NCI-H345 (cell line): ENCODE measurements around the gene CNTN1.
"Not testable (repeated sequence)": the region's sequence is repeated elsewhere in the genome, so short reads cannot be mapped to it uniquely, and the experiment has no call there.

Source experiments
- DNase-seq: peaks from one replicate; lab custom pipeline; 2025; lab: John Stamatoyannopoulos, UW

The CNTN1 gene

GRCh38 chr12:41045509-41045908 is 353.3 kb downstream of the CNTN1 start:
- DNase-seq: no peak

DNA sequence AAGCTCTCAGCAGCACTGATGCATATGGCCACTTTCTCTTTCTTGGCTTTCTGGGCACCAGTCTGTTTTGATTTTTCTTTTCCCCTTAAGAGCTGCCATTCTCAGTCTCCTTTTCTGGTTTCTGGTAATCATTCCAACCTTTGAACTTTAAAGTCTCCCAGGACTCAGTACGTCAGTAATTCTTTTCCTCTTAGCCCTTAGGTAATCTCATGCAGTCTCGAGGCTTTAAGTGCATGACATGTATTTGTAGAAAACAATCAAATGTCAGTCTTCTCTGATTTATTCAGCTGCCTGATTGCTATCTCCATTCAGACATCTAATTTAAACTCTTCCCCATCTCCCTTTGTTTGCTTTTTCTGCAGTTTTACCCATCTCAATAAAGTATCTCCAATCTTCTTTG is 356.8 kb downstream of the CNTN1 start:
- no peak for DNase-seq

DNA sequence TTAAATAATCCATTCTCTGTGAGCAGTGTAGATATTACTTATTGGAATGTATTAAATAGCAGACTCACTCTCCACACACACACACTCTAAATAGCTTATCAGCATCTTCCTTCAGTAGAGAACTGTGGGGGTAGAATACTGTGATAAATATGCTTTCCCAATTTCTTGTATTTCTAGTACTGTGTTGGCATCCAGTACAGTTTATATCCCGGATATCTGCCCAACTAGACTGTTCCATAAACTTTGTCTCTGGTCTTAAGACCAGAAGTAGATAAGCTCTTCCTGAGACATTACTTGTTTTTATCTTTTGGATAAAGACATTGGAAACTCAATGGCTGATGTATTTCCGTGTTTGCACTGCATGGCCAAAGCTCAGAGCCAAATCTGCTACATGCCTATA is 359.7 kb downstream of the CNTN1 start:
- DNase-seq: no peak

DNA sequence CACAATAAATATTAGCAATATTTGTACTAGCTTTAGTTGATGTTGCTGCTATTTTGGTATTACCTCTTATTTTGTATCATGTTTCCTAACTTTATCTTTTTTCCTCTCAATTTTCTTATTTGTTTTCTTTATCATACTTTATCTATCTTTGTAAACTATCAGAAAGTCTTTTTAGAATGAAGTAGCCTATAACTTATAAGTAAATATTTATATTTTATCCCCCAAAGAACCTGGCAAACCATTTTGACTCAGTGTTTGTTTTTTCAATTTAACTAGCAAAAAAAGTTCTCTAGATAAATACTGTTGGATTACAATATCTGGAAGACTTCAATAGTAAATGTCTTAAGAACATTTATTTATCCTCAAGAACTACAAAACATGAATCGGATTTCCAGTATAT is 360.2 kb downstream of the CNTN1 start:
- DNase-seq: no peak

- DNase-seq: no peak
Measured at GRCh38 chr12:41053046-41053445, 360.8 kb downstream of the CNTN1 start.

DNA sequence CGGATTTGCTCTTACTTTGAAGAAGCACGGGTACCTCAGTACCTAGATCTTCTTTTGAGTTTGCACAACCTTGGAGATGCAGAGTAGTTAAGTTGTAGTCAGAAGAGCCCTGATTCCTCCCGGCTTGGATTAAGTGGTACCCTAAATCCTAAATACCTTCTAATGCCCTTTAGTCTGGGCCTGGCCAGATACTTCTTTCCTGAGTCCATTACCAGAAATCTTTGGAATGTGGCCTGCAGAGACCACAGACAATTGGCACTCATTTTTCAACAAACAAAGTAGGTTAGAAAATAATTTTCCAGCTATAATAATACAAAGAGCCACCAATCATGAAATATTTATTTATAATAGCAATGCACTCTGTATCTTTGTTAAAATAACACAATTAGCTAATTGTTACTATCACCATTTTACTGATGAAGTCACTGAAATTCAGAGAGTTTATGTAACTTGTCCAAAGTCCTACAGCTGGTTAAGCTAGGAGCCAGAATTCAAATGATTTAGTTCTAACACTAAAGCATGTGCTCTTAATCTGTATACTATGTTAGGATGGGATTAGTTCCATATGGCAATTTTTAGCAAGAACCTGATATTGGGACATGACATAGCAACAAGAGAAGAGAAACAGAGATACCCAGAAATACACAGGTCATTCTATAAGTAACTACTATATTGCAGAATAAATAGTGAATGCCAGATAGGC is 363.8 kb downstream of the CNTN1 start:
- DNase-seq: no peak

GRCh38 chr12:41058266-41058665 is 366.0 kb downstream of the CNTN1 start:
- DNase-seq: no peak

DNA sequence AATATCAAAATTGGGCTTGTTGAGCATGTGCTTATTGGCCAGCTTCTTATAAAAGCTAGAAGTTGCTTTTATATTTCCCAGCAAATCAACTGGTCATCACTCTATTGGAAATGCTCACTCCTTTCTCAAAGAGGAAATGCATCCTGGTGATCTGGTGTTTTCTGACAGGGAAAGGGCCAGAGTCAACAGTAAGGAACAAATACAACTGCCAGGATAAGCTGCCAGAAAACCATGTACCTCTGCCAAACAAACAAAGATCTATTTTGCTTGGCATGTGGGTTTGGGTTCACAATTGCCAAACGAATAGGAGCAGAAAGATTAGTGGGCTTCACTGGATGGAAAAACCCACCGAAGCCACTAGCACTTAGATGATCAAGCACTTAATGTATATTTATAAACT is 369.0 kb downstream of the CNTN1 start:
- no peak for DNase-seq

DNA sequence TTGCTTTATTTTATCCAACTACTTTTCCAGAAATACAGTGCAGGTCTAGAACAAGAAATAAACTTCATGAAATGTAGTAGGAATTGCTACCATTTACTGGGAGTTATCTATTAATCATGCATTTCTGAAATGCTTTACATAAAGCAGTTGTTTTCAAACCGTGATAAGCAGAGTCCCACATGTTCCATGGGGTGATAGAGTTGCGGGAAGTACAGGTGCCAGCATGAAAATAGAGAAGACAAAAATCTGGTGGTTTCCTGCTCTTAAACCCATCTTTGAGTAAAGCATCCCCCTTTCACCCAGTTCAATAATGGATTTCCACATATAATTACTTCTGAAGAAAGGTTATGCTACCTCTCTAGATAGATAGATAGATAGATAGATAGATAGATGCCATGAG is 372.2 kb downstream of the CNTN1 start:
- no peak for DNase-seq

- DNase-seq: no peak
Measured at GRCh38 chr12:41067941-41068645, 375.9 kb downstream of the CNTN1 start.

DNA sequence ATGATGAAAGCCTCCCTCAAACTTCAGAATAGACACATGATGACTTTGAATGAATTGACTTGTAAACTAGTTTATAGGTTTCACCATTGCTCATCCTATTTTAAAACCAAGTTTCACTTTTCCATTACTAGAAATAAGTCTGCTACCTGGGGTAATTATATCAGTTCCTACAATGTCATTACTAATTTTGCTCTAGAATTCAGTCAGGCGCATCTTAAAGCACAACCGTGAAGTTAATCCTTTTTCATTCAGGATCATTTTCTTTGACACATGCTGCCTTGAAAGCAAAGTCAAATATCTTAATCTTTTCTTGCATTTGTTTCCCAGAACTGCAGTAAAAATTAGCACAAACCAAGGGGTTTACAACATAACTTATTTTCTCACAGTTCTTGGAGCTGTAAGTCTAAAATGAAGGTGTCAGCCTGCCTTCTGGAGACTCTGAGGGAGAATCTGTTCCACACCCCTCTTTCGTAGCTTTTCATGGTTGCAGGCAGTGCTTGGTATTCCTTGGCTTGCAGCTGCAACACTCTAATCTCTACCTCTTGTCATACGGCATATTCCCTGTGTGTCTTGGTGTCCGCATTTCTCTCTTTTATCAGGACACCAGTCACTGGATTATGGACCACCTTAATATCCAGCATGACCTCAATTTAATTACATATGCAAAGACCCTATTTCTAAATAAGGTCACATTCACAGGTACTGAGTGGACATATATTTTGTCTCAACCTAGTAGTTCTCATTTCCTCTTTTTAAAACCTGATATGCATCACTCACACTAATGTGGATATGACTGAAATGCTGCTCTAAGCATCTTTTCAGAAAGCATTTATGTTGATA is 381.6 kb downstream of the CNTN1 start:
- no peak for DNase-seq

GRCh38 chr12:41074473-41074769 is 382.2 kb downstream of the CNTN1 start:
- DNase-seq: no peak

DNA sequence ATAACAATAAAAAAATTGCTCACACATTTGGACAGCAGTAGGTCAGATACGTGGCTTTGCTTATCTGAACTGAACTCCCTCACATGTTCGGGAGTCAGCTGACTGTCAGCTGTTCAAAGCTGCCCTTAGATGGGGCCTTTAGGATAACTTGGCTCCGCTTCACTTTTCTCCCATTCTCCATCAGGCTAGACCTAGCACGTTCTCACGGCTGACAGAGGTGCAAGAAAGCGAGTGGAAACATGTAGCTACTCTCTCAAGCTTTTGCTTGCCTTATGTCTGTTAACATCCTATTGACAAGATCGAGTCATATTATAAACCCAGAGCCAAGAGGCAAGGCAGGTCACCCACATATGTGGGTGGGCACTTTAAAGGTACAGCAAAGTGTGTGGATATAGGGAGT is 383.9 kb downstream of the CNTN1 start:
- no peak for DNase-seq

DNA sequence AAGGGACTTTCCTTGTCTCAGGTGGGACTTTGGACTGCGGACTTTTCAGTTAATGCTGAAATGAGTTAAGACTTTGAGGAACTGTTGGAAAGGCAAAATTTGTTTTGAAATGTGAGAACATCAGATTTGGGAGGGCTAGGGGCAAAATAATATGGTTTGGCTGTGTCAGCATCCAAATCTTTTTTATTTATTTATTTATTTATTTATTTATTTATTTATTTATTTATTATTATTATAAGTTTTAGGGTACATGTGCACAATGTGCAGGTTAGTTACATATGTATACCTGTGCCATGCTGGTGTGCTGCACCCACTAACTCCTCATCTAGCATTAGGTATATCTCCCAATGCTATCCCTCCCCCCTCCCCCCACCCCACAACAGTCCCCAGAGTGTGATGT is 389.0 kb downstream of the CNTN1 start:
- DNase-seq: not testable (repeated sequence)

DNA sequence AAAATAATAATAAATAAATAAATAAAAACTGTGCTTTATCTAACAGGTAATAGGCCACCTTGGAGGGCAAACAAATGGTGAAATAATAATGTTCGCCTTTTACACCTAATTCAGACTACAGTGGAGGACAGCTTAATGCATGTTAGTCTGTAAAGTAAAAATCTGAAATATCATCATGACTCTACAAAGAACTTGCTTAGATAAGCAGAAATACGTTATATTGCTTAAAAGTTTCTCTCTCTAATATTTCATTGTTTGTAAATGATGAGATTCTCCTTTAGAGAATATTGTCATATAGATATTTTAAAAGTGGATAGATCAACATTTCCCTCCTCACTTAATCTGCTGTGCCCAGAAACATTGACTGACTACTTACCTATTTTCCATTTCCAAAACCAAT is 397.2 kb downstream of the CNTN1 start:
- DNase-seq: no peak

GRCh38 chr12:41092115-41092514 is 399.9 kb downstream of the CNTN1 start:
- no peak for DNase-seq

GRCh38 chr12:41096797-41097196 is 404.6 kb downstream of the CNTN1 start:
- DNase-seq: no peak

GRCh38 chr12:41100572-41100971 is 408.3 kb downstream of the CNTN1 start:
- no peak for DNase-seq

- no peak for DNase-seq
Measured at GRCh38 chr12:41101806-41102205, 409.6 kb downstream of the CNTN1 start.

GRCh38 chr12:41103614-41104013 is 411.4 kb downstream of the CNTN1 start:
- no peak for DNase-seq

DNA sequence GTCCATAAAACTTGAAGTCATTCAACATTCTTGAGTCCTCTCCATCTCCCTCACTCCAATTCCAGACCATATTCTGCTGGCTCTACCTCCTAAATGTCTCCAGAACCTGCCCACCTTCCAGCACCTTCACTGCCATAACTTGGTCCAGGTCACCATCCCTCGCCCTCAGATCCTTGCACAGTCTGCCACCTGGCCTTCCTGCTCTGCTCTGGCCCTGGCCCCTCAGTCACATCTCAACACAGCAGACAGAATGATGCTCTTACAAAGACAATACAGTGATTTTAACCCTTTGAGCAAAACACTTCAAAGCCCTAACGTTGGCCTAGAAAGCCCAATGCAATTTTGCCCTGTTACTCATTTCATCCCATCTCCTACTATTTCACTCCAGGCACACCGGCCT is 414.1 kb downstream of the CNTN1 start:
- no peak for DNase-seq

- no peak for DNase-seq
Measured at GRCh38 chr12:41108032-41108431, 415.8 kb downstream of the CNTN1 start.

- no peak for DNase-seq
Measured at GRCh38 chr12:41112903-41113302, 420.7 kb downstream of the CNTN1 start.
